ENCODE measurements around the gene POPDC3. TPM values are rescaled to one million over a fixed set of nuclear protein-coding genes. Genes with fewer than 3 reads are reported as not detected.
"Not testable (repeated sequence)": the region's sequence is repeated elsewhere in the genome, so short reads cannot be mapped to it uniquely, and the experiment has no call there.

Gene POPDC3
- total RNA-seq, 1 donor from 2014 or later, result 9.7 TPM

DNA sequence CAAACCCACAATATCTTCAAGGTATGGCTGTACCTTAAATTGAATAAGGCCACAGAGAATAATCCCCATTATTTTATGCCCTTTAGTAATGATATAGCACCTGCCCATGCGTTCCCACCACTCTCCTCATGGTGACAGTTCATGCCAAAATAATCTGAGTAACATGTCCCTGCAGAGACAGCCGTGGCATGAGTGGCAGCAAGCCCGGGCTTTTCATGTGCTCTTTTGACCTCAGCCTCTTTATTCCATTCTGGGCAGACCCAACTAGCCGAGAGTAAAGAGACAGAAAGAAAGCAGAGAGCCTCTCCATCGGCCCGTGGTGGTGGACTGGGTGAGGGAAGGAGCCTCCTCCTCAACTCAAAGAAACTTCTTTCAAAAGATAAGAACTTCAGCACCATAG lies 19.9 kb upstream of the POPDC3 start:
- no peak for DNase-seq (ENCODE audit: low spot score)

DNA sequence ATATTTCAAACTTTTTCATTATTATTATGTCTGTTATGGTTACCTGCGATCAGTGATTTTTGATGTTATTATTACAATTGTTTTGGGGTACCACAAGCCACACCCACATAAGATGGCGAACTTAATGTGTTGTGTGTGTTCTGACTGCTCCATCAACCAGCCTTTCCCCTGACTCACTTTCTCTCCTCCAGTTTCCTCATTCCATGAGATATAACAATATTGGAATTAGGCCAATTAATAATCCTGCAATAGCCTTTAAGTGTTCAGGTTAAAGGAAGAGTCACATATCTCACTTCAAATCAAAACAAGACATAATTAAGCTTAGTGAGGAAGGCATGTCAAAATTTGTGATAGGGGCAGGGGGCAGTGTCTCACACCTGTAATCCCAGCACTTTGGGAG lies 16.3 kb upstream of the POPDC3 start:
- DNase-seq (ENCODE audit: low spot score), result no peak

DNA sequence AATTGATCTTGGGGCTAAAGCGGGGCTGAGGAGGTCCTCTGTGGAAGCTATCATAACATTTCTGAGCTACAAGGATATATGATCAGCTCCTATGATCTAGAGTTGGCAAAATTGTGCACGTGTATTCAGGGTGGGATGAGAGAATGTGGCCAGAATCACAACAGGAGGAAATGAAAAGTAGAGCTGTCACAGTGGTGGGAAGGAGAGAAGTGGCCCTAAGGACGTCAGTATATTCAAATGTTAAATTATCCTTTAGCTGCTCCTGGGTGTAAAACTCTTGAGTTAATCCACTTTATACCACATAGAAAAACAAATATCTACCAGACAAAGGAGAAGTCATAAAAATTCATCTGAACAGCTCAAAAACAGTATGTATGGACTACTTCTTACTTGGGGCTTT lies 14.8 kb upstream of the POPDC3 start:
- no peak for DNase-seq (ENCODE audit: low spot score)

DNA sequence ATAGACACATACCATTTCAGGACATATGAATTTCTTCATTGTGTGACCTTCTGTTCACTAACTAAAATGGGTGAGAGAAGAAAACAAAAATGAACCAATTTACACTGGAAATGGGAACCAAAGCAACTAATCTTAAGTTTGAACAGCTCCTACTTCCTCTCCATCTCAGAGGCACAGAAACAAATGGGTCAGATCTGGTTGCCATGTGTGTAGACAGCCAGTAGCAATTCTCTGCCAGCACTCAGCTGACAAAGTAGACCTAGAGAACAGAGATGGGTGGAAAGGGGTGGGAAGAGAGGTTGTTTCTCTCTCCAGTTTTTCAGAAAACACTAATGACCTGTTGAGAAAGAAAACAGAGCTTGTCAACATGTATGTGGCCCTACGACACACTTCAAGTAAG lies 14.3 kb upstream of the POPDC3 start:
- DNase-seq (ENCODE audit: low spot score), result no peak

DNA sequence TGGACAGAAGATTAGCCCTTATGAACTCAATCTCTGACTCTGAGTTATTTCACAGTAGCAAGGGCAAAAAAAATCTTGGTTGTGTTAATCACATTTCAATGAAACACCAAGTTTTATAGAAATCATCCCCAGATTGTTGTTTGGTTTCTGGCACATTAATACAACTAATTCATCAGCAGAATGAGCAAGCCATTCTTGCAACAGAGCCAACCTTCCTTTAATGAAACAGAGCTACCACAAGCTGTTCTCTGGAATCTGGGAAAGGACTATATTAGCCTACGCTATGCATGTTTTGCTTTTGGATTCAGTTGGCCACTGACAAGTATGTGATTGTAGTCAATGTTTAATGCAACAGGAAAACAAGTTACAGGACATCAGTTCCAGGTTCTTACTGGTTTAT lies 13.8 kb upstream of the POPDC3 start:
- no peak for DNase-seq (ENCODE audit: low spot score)

DNA sequence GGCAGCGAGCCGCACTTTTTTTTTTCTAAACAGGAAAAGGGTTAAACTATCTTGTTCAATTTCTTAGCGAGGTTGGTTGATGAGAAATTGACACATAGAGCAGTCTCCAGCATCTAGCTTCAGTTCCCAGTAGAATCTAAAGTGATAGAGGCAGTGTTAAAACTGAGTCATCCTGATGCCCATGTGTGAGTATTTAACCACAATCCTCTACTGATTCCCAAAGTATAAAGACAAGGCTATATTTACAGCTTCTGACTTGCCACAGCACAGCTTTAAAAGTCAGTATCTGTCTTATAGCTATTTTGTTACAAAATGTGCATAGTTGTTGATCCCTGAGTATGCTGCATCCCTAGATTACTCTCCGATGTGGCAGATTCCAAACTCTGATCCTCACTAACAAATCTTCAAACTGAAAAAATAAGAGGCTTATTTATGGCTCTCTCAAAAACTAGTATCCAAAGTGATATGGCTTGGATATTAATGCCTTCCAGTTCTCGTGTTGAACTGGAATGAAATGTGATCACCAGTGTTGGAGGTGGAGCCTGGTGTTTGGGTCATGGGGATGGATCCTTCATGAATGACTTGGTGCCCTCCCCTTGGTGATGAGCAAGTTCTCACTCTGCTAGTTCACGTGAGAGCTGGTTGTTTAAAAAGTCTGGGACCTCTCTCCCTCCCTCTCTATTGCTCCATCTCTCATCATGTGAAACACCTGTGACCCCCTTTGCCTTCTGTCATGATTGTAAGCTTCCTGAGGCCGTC lies 13.1 kb upstream of the POPDC3 start:
- no peak for DNase-seq (ENCODE audit: low spot score)

DNA sequence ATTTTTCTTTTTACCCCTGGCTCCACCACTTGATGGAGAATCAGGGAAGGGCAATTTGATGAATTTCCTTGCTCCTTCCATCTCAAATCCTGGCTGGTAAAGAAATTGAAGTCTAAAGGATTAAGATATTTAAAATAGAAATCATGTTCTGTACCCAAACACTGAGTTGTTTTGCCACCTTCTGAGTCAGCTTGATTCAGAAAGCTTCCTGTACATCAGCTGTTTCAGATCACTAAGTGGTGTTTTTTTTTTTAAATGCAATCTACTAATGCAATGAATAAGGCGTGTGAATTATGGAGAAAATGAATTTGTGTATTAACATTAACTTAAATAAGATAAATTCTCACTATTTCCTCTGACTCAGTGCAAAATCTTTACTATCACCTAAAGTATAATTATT lies 11.5 kb upstream of the POPDC3 start:
- DNase-seq (ENCODE audit: low spot score), result no peak

DNA sequence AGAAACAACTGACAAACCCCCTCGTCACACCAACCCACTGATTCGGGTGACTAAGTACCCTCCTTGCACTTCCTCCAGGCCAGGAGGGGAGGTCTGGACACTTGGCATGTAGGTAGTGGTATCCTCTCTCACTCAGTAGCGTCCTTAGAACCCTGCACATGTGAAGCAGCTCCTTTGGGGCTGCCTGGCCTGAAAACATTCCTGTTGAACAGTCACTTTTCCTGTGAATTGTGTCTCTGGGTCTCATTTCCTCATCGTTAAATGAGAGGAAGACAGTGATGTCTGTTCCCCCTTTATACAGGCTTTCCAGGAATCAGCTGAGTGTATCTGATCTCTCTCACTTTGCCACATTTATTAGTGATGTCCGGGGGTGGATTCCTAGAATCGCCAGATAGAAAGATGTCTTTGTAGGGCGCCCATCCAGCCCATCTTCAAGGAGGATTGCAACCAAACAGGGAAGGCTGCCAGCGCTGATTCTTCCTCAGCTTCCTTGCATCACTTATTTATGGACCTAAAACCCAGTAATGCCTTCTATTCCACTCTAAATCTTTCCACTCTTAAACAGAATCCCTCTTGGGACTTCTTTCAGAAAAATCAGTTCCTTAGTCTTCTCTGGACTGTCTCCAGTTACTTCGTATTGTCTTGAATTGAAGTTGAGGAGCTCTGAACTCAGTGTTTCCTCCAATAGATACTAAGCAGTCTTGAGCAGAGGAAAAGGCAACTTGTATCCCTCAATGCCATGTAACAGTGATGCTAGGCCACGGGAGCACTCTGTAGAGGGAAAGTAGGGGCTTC lies 9.4 kb upstream of the POPDC3 start:
- no peak for DNase-seq (ENCODE audit: low spot score)

DNA sequence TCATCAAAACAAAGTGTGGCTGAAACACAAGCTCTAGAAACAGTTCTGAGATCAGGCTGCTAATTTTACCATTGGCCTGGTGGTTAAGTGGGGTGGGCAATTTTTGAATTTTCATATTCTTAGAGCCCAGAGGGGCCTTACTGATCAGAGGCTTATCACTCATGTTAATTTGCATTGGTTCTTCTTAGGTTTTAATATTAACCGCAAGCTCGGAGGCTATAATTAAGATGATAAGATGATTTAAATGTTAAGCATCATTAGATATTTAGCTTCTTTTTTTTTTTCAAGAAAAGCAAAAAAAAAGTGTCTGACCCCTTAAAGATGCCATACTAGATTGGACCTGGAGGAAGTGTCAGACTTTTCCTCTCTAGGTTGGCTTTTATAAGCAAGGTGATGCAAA lies 8.4 kb upstream of the POPDC3 start:
- no peak for DNase-seq (ENCODE audit: low spot score)

DNA sequence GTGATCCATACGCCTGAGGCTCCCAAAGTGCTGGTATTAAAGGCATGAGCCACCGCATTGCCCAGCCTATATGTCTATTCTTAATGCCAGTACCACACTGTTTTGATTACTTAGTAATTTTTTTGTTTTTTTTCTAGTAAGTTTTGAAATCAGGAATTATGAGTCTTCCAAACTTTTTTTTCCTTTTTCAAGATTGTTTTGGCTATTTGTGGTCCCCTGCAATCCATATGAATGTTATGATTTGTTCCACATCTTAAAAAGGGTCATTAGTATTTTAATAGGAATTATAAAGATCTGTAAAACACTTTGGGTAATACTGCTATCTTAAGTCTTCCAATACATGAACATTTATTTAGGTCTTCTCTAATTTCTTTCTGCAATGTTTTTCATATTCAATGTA lies 6.8 kb upstream of the POPDC3 start:
- DNase-seq (ENCODE audit: low spot score), result no peak

DNA sequence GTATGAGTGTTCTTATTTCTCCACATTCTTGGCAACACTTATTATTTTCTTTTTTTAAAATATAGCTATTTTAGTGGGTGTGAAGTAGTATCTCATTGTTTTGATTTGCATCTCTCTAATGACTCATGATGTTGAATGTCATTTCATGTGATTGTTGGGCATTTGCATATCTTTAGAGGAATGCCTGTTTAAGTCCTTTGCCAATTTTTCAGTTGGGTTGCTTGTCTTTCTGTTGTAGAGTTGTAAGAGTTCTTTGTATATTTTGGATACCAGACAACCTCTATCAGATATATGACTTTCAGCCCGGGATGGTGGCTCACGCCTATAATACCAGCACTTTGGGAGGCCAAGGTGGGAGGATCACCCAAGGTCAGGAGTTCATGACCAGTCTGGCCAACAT lies 5.1 kb upstream of the POPDC3 start:
- DNase-seq (ENCODE audit: low spot score), result no peak

DNA sequence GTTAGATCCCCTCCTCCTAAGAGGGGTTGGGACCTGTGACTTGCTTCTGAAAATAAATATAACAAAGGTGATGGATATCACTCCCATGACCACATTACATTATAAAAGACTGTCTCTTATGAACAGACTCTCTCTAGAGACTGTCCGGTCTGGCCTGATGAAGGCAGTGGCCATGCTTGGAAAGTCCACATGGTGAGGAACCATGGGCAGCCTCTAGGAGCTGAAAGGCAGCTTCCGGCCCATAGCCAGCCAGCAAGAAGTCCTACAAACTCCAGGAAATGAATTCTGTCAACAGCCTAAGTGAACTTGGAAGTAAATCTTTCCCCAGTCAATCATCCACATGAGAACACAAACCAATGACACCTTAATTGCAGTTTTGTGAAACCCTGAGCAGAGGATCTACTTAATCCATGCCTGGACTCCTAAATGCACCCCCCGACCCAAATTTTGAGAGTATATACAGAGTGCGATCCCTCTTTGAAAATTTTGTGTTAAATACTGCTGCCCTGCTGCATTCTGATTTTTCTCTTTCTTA lies 2.2 kb upstream of the POPDC3 start:
- no peak for DNase-seq (ENCODE audit: low spot score)

DNA sequence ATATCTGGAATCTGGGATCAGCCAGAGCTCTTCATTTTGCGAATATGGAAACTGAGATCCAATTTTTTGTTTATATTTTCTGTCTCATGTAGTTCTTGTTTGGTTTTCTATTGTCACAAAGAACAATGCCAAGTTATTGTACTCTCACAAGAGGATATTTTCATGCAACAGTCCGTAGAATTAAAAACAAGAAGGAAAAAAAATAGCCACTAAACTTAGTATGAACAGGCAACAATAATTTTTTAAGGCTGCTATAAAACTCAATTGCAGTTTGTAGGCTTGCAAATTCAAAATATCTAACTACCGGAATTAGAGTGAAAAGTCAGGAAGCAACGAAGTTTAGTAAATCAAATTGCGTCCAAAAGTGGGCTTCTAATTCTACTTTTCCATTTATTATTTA lies 1.2 kb downstream of the POPDC3 start:
- DNase-seq (ENCODE audit: low spot score), result no peak

DNA sequence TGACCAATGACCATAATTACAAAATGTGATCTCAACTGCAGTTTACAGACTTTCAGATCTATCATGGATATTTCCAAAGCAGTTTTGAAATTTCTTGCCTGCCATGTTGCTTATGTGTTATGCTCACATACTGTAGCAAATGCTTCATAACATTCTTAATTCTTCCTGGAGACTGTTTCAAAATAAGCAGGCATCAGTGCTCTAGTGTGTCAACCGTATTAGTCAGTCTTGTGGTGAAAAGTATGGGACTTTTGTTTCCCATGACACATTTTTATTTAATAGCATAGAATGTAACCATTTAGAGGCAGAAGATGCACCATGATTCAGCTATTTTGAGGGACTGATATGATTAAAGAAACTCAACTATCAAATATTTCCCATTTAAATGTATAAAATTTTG lies 1.7 kb downstream of the POPDC3 start:
- no peak for DNase-seq (ENCODE audit: low spot score)

DNA sequence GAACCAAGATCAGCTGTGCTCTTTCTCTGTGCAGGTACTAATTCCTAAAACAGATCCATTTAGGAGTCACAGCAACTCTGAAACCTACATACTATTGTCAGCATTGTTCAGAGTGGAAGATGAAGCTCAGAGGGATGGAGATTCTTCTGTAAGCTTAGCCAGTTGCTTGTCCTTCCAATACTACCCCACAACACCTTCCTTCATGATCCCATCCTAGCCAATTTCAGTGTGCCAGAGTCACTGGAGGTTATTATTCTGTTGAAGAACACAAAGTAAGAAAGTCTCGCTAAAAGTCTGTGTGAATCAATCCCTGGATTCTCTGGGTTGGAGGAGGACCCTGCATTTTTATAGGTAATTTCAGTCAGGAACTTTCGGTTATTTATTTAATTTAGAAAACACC lies 2.3 kb downstream of the POPDC3 start:
- DNase-seq (ENCODE audit: low spot score), result no peak

DNA sequence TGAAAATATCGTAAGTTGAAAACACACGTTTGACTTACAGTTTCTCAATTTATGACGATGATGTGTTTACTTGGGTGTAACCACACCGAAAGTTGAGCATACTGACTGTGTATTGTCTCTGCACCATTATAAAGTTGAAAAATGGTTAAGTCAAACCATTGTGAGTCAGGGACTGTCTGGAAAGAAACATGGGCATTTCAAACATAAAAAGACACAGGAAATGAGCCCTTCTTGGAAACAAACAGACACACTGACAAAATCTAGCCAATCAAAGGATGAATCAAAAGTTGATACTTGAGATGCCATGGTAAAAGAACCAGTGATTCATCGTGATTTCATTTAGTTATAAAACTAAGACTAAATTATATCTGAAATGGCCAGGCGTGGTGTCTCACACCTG lies 5.3 kb downstream of the POPDC3 start:
- no peak for DNase-seq (ENCODE audit: low spot score)

DNA sequence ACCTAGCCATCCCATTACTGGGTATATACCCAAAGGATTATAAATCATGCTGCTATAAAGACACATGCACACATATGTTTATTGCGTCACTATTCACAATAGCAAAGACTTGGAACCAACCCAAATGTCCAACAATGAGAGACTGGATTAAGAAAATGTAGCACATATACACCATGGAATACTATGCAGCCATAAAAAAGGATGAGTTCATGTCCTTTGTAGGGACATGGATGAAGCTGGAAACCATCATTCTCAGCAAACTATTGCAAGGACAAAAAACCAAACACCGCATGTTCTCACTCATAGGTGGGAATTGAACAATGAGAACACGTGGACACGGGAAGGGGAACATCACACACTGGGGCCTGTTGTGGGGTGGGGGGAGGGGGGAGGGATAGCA lies 7.3 kb downstream of the POPDC3 start:
- not testable (repeated sequence) for DNase-seq (ENCODE audit: low spot score)

DNA sequence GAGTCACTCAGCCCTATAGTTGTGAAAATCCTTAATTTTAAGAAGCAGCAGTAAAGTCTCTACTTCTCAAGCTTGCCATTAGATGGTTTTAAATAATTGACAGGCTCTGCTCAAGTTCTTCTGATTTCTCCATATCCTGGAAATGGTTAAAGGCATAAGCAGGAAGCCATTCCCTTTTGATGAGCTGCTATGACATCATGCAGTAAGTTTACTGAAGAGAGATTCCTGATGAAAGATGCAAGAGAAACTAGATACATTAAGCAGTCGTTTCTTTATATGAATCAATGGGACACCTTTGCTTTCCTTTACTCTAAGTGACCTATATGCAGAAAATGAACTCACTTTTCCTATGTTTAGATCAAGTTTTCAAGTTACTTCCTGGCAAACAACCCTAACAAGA lies 9.8 kb downstream of the POPDC3 start:
- no peak for DNase-seq (ENCODE audit: low spot score)

DNA sequence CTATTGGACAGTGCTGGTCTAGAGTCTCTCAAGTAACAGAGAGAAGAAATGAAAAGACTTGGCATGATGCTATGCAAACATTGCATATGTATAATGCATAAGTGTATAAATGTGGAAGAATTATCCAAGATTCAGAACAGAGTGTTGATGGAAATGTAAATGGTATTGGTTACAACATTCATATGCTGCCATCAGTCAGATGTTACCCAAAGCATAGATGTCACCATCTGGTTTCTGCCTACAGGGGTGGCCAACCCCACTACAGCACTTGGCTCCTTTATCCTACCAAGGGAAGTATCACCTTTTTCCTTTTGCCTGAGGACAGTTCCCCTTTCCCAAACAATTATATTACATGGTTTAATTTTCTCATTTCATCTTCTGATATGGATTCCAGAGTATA lies 11.9 kb downstream of the POPDC3 start:
- DNase-seq (ENCODE audit: low spot score), result no peak

DNA sequence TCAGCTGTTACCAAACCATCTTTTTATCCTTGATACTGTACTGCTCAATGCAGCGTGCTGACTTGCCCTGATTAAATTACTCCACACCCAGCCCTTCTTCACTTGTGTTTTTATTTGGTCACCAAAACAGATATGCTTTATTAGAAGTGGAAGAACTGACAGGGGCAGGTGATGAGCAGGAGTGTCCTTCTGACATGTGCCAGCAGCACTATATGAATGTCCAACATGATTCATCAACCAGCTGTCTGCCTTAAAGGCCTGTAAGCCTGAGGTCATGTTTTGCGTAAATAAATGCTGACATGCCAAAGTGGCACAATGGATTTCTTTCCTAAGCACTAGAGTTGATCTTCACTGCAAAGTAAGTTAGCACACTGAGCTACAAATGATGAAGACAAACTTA lies 15.4 kb downstream of the POPDC3 start:
- no peak for DNase-seq (ENCODE audit: low spot score)

DNA sequence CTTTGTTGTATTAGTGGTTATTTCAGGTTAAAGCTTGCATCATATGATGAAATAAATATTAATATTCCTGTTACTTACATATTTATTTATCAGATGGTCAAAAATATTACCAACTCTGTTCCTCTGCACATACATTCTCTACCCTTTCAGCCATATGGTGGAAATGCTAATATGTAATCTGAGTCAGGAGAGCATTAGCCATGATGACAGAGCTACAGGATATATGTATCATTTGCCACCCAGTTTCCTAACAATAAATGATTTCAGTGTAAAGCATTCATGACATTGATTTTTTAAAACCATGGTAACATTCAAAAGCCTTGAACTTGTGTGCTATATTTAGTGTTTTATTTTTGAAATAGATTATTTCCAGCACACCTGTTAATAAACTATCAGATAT lies 16.6 kb downstream of the POPDC3 start:
- DNase-seq (ENCODE audit: low spot score), result no peak

DNA sequence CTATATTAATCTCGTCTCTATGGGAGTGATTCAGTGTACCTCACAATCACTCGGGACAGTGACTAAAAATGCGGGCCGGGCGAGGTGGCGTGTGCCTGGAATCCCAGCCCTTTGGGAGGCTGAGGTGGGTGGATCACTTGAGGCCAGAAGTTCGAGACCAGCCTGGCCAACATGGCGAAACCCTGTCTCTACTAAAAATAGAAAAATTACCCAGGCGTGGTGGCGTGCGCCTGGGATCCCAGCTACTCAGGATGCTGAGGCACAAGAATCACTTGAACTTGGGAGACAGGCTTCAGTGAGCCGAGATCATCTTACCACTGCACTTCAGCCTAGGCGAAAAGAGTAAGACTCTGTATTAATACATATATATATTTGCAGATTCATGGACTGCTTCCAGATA lies 17.4 kb downstream of the POPDC3 start:
- DNase-seq (ENCODE audit: low spot score), result no peak

DNA sequence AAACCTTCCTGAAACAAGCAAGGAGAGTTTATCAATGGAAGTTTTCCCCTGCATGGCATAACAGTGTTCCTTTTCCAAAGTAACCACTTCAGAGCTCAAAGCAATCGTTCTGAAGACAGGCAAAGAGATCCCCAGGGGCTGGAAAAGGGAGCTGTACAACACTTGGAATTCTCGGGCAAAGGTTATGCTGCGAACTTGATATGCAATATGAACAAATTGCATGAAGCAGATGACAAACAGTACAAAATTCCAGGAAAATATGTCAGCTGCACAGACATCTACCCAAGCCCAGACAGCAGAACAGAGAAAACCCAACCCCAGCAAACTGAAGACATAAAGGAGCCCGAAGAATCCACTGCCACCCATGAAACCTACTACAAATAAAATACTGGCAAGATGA lies 18.4 kb downstream of the POPDC3 start:
- DNase-seq (ENCODE audit: low spot score), result no peak

Measured in mesenteric fat pad (tissue), 1 donor.